ENCODE measurements around the gene GORASP1.

GRCh38 chr3:39140341-39140971 is 33.0 kb upstream of the GORASP1 start:
- TF ChIP-seq CTCF (conservative IDR thresholded peaks at IDR 0.05; ENCODE audit: low read length) (no peak), EZH2phosphoT487 (IDR thresholded peaks at IDR 0.05; ENCODE audit: borderline replicate concordance, low read depth, low read length) (no peak)

Measured in OCI-LY7 (cell line).